OCI-LY3 (cell line): ENCODE results near the gene PTCD3.

Source experiments
- H2AFZ ChIP-seq: fragments of 200-600, 300-600 bp; shearing (Covaris generic); 2 replicates; pipeline ENCODE4 v1.6.0; 2014; ENCODE audit warnings: antibody characterized with exemption, low read depth, low read length
- H3K27ac ChIP-seq: fragments of 200-600, 300-600 bp; sonication (generic); 2 replicates; pipeline ENCODE4 v1.5.1; 2014; ENCODE audit warnings: mild to moderate bottlenecking, low read length, moderate library complexity, mixed read lengths
- H3K27me3 ChIP-seq: fragments of 200-600, 300-600 bp; sonication (generic); 2 replicates; pipeline ENCODE4 v1.6.1; 2014; ENCODE audit warnings: low read depth, low read length, mixed read lengths
- H3K36me3 ChIP-seq: fragments of 200-600, 300-600 bp; sonication (generic); replicated peaks from 2 replicates; pipeline ENCODE3; 2014; ENCODE audit warnings: low read depth, low read length, mixed read lengths
- H3K4me1 ChIP-seq: fragments of 300-600, 200-600 bp; sonication (generic); 2 replicates; pipeline ENCODE4 v1.6.1; 2014; ENCODE audit warnings: low read length, mixed read lengths
- H3K4me2 ChIP-seq: fragments of 200-600, 300-600 bp; sonication (generic); 2 replicates; pipeline ENCODE4 v1.6.1; 2014; ENCODE audit warnings: low read length, mixed read lengths
- H3K4me3 ChIP-seq: fragments of 300-600, 200-600 bp; sonication (generic); 2 replicates; pipeline ENCODE4 v1.5.1; 2014; ENCODE audit warnings: antibody characterized with exemption, mild to moderate bottlenecking, low read length, moderate library complexity
- H3K79me2 ChIP-seq: fragments of 300-600, 200-600 bp; shearing (Covaris generic); 2 replicates; pipeline ENCODE4 v1.6.1; 2014; ENCODE audit warnings: mild to moderate bottlenecking, low read length, mixed read lengths
- H3K9ac ChIP-seq: fragments of 300-600, 200-600 bp; shearing (Covaris generic); 2 replicates; pipeline ENCODE4 v1.6.0; 2014; ENCODE audit warnings: mild to moderate bottlenecking, low read length, moderate library complexity
- H3K9me3 ChIP-seq: fragments of 200-600, 300-600 bp; shearing (Covaris generic); 2 replicates; pipeline ENCODE4 v1.6.1; 2014; ENCODE audit warnings: low read length, mixed read lengths; ENCODE audit not compliant: insufficient read depth
- H4K20me1 ChIP-seq: fragments of 200-600, 300-600 bp; sonication (generic); 2 replicates; pipeline ENCODE4 v1.6.1; 2016; ENCODE audit warnings: low read length, mixed read lengths; ENCODE audit not compliant: insufficient read depth
- EZH2phosphoT487 ChIP-seq: fragments of 200-600 bp; shearing (Covaris generic); IDR thresholded peaks from 2 replicates; pipeline ENCODE4 v1.6.1; 2018; ENCODE audit warnings: antibody characterized with exemption, mixed run types, low read depth
- TF ChIP-seq, protein P1 (sequence below): fragments of 200-600, 300-600 bp; sonication (generic); IDR thresholded peaks from 2 replicates; pipeline ENCODE4 v1.5.1; 2014; ENCODE audit warnings: antibody characterized with exemption, low read length, low read depth

PTCD3 gene

DNA sequence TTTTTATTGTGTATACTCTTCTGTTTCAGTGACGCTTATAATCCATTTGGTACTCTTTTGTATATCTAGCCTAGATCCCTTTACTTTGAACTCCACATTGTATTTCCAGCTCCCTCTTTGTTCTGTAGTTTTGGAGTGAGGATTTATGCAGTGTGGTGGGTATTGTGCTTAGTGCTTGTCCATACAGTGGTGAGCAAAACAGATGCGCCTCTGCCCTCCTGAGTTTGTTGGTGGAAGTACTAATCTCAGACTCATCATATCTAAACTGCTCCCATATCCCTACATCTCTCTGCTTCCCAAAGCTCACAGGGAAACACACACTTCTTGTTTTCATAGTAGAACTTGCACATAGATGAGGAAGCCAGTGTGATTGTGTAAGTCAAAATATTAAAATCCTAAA, 12.1 kb downstream of the PTCD3 start:
- no peak overlapping the region for H3K4me2 ChIP-seq
- H3K36me3 ChIP-seq: peaks cover 81% of the 10 kb centered on the region
- H3K79me2 ChIP-seq: peaks cover 31% of the 10 kb centered on the region
- no peak overlapping the region for H2AFZ ChIP-seq
- TF ChIP-seq EZH2phosphoT487: no peak
- TF ChIP-seq, protein P1, sequence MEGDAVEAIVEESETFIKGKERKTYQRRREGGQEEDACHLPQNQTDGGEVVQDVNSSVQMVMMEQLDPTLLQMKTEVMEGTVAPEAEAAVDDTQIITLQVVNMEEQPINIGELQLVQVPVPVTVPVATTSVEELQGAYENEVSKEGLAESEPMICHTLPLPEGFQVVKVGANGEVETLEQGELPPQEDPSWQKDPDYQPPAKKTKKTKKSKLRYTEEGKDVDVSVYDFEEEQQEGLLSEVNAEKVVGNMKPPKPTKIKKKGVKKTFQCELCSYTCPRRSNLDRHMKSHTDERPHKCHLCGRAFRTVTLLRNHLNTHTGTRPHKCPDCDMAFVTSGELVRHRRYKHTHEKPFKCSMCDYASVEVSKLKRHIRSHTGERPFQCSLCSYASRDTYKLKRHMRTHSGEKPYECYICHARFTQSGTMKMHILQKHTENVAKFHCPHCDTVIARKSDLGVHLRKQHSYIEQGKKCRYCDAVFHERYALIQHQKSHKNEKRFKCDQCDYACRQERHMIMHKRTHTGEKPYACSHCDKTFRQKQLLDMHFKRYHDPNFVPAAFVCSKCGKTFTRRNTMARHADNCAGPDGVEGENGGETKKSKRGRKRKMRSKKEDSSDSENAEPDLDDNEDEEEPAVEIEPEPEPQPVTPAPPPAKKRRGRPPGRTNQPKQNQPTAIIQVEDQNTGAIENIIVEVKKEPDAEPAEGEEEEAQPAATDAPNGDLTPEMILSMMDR: no peak
- H3K9me3 ChIP-seq: no peaks in the 10 kb centered on the region
- H3K4me3 ChIP-seq: no peak overlapping the region
- H3K9ac ChIP-seq: no peak overlapping the region
- H3K27ac ChIP-seq: no peak overlapping the region
- no peaks in the 10 kb centered on the region for H3K27me3 ChIP-seq
- H3K4me1 ChIP-seq: no peaks in the 10 kb centered on the region
- no peaks in the 10 kb centered on the region for H4K20me1 ChIP-seq

DNA sequence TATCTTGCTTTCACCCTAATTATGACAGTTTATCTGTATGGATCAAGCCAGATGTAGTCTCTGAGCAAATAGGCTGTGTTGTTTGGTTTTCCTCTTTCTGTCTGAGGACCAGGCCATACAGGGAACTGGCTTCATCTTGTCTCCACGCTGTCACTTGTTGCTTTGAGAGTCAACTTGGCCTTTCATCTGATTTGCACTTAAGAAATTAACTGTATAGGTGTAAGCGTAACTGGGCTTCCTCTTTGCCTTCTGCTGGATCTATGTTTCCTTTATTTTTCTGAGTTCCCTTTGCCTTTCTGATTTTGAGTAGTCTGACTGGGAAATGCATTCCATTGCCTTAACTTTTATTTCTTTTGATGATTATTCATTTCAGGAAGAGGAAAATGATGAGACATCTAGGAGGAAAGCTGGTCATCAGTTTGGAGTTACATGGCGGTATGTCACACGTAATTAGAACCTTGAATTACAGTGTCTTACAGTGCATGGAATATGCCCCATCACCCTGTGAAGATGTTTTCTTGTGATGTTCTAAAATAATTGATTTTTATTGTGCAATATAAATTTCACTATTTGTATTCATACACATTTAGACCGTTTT, 17.4 kb downstream of the PTCD3 start:
- Histone ChIP-seq H3K27me3 (no peaks in the 10 kb centered on the region), H3K36me3 (peaks cover 78% of the 10 kb centered on the region), H3K79me2 (0 out of 2 replicates have a peak, but pooled peaks cover under 1% of the 10 kb centered on the region), H3K4me3 (no peak overlapping the region), H4K20me1 (no peaks in the 10 kb centered on the region), H2AFZ (no peak overlapping the region), H3K9ac (no peak overlapping the region), H3K9me3 (no peaks in the 10 kb centered on the region), H3K4me2 (no peak overlapping the region), H3K27ac (no peak overlapping the region), H3K4me1 (no peaks in the 10 kb centered on the region)
- TF ChIP-seq, protein P1: no peak
- no peak for TF ChIP-seq EZH2phosphoT487

DNA sequence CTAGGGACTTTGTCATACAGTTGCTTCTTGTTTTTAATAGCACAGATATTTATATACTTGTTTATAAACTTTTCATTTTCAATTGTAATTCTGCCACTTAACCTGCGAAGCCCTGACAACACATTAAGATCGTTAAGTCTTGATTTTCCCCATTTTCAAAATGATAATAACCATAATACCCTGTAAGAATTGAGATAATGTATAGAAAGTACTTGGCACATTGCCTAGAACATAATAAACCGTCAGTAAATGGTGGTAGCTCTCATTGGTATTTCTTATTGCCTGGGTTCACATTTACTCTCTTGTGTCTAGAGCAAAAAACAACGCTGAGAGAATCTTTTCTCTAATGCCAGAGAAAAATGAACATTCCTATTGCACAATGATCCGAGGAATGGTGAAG, 18.6 kb downstream of the PTCD3 start:
- Histone ChIP-seq H3K36me3 (peaks cover 77% of the 10 kb centered on the region), H3K27ac (no peak overlapping the region), H3K79me2 (0 out of 2 replicates have a peak, but pooled peaks cover 3% of the 10 kb centered on the region), H2AFZ (no peak overlapping the region), H3K4me2 (no peak overlapping the region), H3K9me3 (no peaks in the 10 kb centered on the region), H3K27me3 (no peaks in the 10 kb centered on the region), H3K4me1 (peaks cover 9% of the 10 kb centered on the region), H3K4me3 (no peak overlapping the region), H3K9ac (no peak overlapping the region), H4K20me1 (peaks cover 3% of the 10 kb centered on the region; the same call in 1 of the 2 replicates)
- TF ChIP-seq EZH2phosphoT487: no peak
- TF ChIP-seq, protein P1: no peak

DNA sequence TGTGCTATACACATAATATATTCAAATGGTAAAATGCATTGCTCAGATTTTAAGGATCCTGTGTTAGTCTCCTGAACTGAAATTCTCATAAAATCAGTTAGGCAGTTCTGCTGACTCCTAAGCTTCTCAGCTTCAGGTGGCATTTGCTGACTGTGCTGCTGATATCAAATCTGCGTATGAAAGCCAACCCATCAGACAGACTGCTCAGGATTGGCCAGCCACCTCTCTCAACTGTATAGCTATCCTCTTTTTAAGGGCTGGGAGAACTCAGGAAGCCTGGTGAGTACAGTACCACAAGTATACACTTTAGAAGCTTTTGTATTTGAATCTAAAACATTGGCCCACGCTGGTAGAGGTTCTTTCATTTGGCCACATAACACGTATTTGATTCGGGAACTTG, 28.7 kb downstream of the PTCD3 start:
- Histone ChIP-seq H3K27me3 (no peaks in the 10 kb centered on the region), H3K9me3 (no peaks in the 10 kb centered on the region), H3K79me2 (no peaks in the 10 kb centered on the region), H2AFZ (no peak overlapping the region), H3K36me3 (peaks cover 93% of the 10 kb centered on the region), H3K4me2 (no peak overlapping the region), H4K20me1 (no peaks in the 10 kb centered on the region), H3K4me1 (peaks cover 6% of the 10 kb centered on the region), H3K9ac (no peak overlapping the region), H3K4me3 (no peak overlapping the region), H3K27ac (no peak overlapping the region)
- TF ChIP-seq, protein P1: no peak
- TF ChIP-seq EZH2phosphoT487: no peak
